Epithelial cell of prostate (primary cell): Measurements from ENCODE around the gene ZCCHC3.

ENCODE experiments used
- DNase-seq: peaks from one replicate; pipeline ENCODE4 v3.0.0-alpha.2; 2011; ENCODE audit warnings: low read depth, low spot score
- H3K27ac ChIP-seq: fragments of 450-650 bp; 2 replicates; pipeline ENCODE4 v1.5.1; 2017; ENCODE audit warnings: mild to moderate bottlenecking

The ZCCHC3 gene

DNA sequence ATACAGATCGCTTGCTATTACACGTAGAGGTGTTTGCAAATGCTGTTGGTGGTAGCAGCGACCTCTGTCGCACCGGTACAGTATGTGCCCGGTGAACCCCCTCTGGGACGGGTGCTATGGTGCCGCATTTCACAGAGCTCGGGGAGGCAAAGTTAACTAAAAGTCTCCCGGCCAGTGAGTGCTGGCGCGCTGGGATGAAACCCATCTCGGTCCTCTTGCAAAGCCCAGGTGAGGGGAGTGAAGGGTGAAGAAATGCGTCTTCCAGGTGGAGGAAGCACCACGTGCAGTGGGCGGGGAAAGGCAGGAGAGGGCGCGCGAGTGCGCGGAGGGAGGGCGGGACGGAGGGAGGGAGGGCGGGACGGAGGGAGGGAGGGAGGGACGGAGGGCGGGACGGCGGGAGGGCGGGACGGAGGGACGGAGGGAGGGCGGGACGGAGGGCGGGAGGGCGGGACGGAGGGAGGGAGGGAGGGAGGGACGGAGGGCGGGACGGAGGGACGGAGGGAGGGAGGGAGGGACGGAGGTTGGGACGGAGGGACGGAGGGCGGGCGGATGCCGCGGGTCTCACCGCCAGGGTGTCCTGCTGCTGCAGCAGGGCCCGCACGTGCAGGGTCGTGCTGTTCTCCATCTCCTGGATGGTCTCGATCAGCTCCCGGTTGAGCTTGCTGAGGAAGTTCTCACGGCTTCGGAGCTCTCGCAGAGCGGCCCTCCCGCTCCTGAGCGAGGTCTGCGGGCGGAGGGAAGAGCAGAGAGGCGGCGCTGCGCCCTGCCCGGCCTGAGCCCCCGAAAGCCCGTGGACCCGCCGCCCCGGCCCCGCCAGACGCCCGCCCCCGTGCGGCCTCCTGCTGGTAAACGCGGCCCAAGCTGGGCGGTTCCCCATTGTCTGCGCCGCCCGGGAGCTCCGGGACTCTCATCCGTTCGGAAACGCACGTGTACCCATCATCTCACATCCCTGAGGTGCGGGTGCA, 18.5 kb upstream of the ZCCHC3 start:
- DNase-seq = no peak
- no peak overlapping the region for H3K27ac ChIP-seq

DNA sequence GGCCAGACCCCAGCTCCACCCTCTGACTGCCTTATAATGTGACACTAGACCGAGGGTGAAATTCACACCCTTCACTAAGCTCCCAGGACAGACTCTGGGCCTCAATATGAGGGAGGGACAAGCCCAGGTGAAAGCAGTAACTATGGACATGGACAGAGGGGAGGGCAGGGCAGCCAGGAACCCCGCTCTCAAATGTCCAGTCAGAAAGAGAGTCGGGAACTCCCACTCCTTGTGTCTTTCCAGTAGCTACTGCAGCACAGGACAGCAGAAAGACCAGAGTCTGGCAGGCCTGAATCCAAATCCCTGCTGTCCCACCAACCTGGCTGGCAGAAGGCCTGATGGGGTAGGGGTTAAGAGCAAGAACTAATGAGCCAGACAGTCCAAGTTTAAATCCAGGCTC, 13.2 kb upstream of the ZCCHC3 start:
- no peak for DNase-seq

DNA sequence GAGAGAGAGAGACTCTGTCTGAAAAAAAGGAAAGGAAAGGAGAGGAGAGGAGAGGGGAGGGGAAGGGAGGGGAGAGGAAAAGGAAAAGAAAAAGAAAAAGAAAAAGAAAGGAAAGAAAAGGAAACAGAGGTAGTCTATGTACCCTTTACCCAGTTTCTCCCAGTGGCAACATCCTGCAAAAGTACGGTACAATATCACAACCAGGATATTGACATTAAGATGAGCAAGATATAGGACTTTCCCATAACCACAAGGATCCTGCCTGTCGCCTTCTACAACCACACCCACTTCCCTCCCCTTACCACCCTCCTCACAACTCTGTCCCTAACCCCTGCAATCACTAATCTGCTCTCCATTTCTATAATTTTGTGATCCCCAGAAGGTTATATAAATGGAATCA, 10.9 kb upstream of the ZCCHC3 start:
- no peak overlapping the region for H3K27ac ChIP-seq
- no peak for DNase-seq

More for the DNA sequence above, 13.2 kb upstream of the ZCCHC3 start:
- H3K27ac ChIP-seq = no peak overlapping the region

DNA sequence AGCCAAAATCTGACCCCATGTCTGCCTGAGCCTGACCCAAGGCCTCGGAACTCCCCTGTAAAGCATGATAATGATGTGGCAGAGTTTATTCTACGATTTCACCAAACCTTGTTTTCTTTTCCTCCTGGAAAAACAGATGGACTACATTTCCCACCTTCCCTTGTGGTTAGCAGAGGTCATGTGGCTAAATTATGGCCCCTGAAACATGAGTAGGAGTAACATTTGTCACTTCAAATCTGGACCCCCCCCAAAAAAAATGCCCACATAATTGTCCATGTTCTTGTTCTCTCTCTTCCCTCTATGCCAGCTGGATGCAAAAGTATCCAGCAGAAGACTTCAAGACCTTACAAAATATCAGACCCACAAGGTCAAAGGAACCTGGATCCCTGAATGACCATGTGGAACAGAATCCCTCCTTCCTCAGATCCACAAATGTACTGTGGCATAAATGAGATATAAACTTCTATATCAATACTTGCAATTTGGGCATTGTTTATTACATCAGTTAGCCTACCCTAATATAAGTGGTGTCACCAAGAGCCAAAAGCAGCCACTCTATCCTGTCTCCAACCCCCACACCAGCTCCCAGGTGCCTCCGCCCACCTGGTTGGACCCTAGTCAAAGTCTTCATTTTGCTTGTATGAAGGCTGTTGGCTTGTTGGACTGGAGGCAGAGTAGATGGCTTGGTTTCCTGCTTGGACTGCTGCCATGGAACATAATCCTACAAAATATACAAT, 8.2 kb upstream of the ZCCHC3 start:
- H3K27ac ChIP-seq = no peak overlapping the region
- no peak for DNase-seq

DNA sequence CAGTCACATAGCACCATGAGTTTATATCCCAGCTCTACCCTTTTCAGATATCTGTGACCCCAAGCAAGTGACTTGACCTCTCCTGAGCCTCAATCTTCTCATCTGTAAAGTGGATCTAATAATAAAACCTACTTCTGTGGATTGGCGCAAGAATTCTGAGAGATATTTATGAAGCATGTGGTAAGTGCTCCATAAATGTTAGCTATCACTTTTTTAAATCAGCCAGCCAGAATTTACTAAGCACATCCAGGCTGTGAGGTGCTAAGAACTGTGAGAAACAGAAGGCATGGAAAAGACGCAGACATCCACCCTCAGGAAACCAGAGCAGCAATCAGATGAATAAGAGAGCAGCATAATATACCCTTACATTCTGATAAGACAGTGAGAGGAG, 7.7 kb upstream of the ZCCHC3 start:
- DNase-seq = no peak
- peak overlapping the region; percentile 32 for H3K27ac ChIP-seq

DNA sequence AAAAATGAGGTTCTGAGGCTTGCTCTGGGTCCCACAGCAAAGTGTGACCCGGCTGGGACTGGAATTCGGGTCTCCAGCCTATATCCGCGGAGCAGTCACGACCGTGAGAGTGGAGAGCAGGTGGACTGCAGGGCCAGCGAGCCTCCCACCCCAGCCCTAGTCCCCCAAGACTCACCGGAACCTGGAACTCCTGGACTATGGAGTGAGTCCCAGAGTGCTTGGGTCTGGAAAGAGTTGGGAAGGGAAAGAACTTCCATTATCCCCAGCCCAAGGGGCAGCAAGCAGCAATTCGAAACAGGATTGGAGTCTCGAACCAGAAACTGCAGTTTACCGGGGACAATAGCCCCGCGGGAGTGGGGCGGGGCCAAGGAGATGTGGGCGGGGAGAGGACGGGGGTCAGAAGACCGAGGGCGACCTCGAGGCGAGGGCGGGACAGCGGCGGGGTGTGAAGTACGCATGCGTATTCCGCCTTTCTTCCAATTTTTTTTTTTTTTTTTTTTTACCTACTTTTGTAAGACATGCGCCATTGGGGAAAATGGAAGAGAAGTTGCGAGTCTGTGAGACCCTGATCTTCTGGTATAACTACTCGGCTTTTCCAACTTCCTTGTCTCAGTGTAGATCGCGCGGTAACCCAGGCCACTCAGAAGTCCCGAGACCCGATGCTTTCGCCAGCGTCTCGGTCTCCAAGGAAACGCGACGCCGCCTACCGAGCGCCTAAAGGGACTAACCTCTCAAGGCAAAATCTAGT, 7.1 kb upstream of the ZCCHC3 start, which contains the start of gene C20orf96:
Gene C20orf96 (minus strand): TSS at position 667 of the 748 bp plus-strand sequence. CDS start 140 bp downstream, at position 527.
- DNase-seq = no peak
- H3K27ac ChIP-seq = peak within 1 kb of the TSS; percentile 32

DNA sequence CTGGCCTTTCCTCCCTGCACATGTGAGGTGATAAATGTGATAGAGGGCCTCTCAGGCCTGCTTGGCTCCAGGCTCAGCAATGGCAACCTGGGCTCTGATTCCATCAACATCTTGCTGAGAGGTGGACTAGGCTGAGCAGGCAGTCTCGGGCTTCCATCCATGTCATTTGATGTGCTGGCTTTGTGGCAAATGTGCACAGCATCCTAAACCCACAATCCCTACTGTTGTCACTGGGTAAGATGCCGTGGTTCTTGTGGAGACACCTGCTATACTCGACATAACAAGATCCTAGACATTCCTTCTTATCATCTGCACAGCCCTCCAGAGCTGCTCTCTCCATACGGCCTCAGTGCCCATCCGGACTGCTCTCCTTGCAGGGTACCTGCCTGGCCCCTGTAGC, 2.8 kb upstream of the ZCCHC3 start:
- DNase-seq = no peak
- no peak overlapping the region for H3K27ac ChIP-seq

DNA sequence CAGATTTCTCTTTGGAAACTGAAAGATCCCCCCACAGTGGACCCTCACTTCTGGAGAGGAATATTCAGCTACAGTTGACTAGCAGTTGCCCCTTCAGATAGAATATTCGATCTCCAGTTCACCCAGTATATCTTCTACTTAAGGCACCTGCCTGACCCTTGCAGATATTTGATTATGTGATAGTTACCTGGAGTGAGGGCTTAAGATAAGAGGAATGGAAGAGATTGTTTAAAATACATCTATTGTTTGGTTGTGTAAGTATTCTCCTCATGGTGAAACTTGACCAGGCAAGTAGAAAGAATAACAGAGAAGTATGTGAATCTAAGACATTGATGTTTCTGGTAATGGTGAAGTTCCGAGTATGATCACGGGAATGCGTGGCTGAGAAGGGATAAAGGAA, 1.6 kb upstream of the ZCCHC3 start:
- no peak for DNase-seq
- H3K27ac ChIP-seq = no peak overlapping the region

DNA sequence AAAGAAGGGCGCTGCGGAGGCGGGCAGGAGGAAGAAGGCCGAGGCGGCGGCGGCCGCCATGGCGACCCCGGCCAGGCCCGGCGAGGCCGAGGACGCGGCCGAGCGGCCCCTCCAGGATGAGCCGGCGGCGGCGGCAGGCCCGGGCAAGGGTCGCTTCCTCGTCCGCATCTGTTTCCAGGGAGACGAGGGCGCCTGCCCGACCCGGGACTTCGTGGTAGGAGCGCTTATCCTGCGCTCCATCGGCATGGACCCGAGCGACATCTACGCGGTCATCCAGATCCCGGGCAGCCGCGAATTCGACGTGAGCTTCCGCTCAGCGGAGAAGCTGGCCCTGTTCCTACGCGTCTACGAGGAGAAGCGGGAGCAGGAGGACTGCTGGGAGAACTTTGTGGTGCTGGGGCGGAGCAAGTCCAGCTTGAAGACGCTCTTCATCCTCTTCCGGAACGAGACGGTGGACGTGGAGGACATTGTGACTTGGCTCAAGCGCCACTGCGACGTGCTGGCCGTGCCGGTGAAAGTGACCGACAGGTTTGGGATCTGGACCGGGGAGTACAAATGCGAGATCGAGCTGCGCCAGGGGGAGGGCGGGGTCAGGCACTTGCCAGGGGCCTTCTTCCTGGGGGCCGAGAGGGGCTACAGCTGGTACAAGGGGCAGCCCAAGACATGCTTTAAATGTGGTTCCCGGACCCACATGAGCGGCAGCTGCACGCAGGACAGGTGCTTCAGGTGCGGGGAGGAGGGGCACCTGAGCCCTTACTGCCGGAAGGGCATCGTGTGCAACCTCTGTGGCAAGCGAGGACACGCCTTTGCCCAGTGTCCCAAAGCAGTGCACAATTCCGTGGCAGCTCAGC, 780 bp downstream of the ZCCHC3 start:
- peak overlapping the region; percentile 96 for H3K27ac ChIP-seq
- no peak for DNase-seq

DNA sequence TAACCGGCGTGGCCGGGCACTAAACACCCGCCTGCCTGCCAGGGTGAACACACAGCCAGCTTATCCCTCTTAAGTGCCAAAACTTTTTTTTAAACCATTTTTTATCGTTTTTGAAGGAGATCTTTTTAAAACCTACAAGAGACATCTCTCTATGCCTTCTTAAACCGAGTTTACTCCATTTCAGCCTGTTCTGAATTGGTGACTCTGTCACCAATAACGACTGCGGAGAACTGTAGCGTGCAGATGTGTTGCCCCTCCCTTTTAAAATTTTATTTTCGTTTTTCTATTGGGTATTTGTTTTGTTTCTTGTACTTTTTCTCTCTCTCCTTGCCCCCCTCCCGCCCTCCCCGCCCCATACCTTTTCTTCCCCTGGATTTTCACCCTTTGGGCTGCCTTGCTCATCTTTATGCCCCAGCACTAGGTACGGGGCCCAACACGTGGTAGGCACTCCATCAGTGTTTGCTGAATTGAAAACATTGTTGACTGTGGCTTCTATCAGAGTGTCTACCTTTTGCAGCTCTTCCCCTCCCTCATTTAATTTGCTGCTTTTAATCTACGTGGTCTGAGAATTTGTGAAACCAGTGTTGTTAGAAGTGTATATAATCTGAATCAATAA, 1.5 kb downstream of the ZCCHC3 start:
- DNase-seq = no peak
- peak overlapping the region; percentile 96 for H3K27ac ChIP-seq

DNA sequence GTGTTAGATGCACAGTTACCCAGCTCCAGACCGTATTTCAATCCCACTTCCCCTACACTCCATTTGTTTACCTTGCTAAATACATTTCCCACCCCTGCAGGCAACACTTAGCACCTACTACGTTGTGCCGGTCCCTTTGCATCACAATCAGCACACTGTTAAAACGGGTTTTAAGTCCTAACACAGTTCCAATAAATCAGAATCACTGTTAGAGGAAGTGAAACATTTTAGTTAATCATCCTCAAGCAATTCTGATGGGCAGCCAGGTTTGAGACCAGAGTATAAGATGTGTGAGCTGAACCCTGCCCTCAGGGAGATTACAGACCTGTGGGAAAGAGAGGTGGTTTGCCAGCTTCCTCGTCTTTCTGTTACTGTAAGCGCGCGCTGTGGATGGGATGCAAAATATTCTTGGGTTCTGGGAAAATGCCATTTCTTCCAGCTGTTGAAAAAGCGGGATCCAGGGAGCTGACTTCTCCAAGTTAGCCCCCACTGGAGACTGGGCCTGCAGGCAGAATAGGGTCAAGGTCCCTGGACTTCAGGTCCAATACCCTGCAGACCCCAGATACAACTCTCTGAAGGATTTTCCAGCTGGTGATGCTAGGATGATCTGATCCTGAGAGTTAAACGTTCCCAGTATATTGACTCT, 3.1 kb downstream of the ZCCHC3 start:
- no peak for DNase-seq
- H3K27ac ChIP-seq = no peak overlapping the region

DNA sequence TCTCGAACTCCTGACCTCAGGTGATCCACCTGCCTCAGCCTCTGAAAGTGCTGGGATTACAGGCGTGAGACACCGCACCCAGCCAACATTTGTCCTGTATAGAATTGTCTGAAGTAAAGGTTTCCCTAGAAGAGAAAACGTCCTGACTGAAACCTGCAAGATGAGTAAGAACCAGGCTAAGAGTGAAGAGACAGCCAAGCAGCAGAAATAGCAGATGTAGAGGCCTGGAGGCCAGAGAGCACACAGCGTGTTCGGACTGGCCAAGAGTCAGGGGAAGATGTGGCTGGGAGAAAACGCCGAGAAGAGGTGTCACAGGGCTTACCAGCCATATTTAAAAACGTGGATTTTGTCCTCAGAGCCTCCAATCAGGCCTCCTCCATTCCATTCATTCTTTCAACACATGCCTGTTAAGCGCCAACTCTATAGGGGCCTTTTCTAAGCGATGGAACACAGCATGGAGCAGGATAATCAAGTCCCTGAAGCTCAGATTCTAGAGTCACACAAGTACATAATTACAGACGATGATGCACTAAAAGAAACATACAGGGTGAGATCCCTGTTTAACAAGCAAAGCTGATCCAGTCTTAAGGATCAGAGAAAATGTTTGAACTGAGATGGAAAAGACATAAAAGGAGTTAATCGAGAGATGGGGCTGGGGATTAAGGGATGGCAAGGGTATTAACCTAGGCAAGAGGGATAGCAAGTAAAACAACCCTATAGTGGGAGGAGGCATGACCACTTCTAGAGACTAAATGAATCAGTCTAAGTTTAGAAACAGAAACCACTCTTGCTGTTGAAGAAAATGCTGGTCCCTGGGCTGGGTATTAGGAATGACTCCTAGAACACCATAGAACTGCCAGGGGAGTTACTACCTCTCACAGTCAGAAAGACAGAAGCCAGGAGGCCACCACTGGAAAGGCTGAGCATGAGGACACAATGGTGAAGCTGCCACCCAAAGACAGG, 4.8 kb downstream of the ZCCHC3 start:
- no peak overlapping the region for H3K27ac ChIP-seq
- no peak for DNase-seq

DNA sequence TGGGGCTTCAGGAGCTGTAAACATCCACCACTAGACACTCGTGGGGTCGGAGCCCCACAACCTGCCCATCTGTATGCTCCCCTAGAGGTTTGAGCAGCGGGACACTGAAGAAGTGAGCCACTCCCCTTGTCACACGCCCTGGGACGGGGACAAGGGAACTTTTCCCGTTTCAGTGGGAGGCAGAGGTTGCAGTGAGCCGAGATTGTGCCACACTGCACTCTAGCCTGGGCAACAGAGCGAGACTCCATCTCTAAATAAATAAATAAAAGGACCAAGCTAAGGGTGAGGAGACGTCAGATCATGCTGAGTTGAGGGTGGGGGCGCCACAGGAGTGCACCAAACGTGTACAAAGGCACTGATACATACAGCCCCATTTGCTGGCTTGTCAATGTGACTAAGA, 8.4 kb downstream of the ZCCHC3 start:
- no peak overlapping the region for H3K27ac ChIP-seq
- no peak for DNase-seq

DNA sequence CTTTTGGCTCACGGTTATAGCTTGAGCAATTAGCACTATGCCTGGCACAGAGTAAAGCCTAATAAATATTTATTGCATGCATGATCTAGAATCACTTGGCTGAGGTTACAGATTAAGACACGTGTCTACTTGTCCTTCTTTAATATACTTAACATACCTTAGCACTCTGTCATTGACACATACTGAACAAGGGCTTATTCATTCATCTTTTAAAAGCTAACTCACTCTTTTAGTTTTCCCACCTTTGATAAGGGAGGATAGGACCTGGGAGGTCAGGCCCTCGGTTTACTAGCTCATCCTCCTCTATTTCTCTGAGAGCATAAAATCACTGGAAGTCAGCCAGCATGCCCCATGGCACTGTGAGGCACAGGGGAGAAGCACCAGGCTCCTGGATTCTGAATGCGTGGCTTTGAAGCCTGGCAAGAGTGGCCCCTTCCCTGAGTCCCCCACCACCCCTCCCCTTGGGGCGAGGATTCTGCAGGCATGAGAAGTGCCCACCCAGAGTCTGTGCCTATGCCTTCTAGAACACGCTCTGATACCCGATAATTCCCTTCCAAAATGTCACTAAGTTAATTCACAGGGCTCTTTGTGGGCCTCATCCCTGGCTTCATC, 11.2 kb downstream of the ZCCHC3 start:
- no peak for DNase-seq
- peak overlapping the region; percentile 67 for H3K27ac ChIP-seq

DNA sequence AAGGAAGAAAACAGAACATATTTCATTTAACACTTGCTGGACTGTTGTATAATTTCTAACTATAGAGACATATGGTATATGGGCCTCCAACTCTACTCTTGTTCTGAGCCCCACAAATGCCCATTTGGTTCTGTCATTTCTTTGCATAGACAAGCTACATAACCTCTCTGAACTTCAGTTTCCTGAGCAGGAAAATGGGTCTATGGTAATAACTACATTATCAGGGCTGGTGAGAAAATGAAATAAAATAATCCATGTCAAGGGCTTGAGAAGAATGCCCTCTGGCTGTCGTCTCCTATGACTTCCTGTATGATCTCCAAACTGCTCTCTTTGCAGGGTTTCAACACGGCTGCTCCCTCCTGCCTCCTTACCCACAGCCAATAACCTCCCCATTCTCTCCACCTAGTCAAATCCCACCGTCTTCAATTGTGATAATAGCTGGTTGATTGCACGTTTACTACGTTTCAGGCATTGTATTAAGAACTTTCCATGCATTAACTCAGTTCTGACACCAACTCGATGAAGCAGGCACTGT, 12.0 kb downstream of the ZCCHC3 start:
- no peak for DNase-seq
- peak overlapping the region; percentile 67 for H3K27ac ChIP-seq

DNA sequence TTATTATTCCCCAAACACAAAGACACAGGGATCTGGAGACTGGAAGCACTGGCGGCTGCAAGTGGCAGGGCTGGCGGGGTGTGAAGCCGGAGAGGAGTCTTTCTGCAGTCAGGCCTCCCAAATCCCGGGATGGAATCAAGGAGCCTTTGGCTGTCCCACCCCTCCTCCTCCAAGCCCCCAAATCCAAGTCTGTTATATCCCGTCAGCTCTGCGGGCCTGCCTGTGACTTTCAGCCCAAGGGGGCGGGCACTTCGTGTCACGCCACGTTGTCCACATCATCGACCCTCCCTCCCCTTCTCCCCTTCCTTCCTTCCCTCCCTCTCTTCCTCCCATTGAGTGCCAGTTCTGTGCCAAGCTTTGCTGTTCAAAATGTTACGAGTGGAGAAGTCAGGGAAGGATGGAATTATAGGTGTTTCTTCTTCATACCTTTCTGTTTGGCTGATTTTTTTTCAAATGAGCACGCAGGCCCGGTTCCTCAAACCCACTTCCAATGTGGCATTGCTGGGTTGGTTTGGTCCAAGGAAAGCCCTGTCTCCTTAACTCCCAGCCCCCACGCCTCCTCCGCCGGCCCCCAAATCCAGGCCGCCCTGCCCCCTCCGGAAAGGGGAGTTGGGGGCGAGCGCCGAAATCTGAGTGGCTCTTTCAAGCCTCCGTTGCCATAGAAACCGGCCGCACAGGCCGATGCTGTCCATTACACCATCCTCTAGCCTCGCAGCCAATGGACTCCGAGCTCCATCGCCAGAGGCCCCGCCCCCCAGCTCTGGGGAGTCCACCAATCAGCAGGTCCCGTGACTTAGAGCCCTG, 12.7 kb downstream of the ZCCHC3 start:
- DNase-seq = no peak
- peak overlapping the region; percentile 67 for H3K27ac ChIP-seq
